IMR-90 (cell line): ENCODE results near the gene CACNA1G. TPM values are rescaled to one million over a fixed set of nuclear protein-coding genes. Genes with fewer than 3 reads are reported as not detected.

Source experiments
- ATAC-seq: fragments of 200-7000 bp; cut with Tn5 transposase; 2 replicates; pipeline ENCODE4 v1.9.1; 2020; ENCODE audit warnings: low read depth, mild to moderate bottlenecking, moderate library complexity
- BruUV-seq: library from RNA; stranded (reverse); fragments of 400-500 nt; replicated peaks from 2 replicates; lab custom pipeline; 2021; lab: Mats Ljungman, UMichigan
- CTCF ChIA-PET: fragments of 300-600 bp; formaldehyde crosslinking; extraction: SDS; loops from one replicate; lab custom pipeline; 2021; ENCODE audit warnings: antibody characterized with exemption; lab: Yijun Ruan, JAX
- POLR2A ChIA-PET: fragments of 300-600 bp; sonication (Branson Sonifier 250); formaldehyde crosslinking; loops from one replicate; lab custom pipeline; 2022; ENCODE audit warnings: antibody characterized with exemption; ENCODE audit not compliant: unreplicated experiment; lab: Charles Lee
- DNase-seq: peaks from one replicate; pipeline ENCODE4 v3.0.0; 2013
- H2AFZ ChIP-seq: replicated peaks from 2 replicates; pipeline ENCODE3; 2013; ENCODE audit warnings: low read length, mild to moderate bottlenecking; ENCODE audit not compliant: poor library complexity
- H2AK5ac ChIP-seq: 2 replicates; pipeline ENCODE4 v1.6.1; 2013; ENCODE audit warnings: low read depth, low read length, inconsistent platforms
- H2AK9ac ChIP-seq: replicated peaks from 2 replicates; pipeline ENCODE3; 2013; ENCODE audit warnings: mild to moderate bottlenecking, low read depth, low read length, moderate library complexity; ENCODE audit not compliant: poor library complexity
- H2BK120ac ChIP-seq: 2 replicates; pipeline ENCODE4 v1.6.1; 2013; ENCODE audit warnings: low read depth, low read length, inconsistent platforms
- H2BK15ac ChIP-seq: 3 replicates; pipeline ENCODE4 v1.6.1; 2013; ENCODE audit warnings: low read depth, low read length, inconsistent platforms
- H2BK20ac ChIP-seq: 2 replicates; pipeline ENCODE4 v1.6.1; 2013; ENCODE audit warnings: low read depth, mild to moderate bottlenecking, inconsistent platforms, low read length, moderate library complexity
- H2BK5ac ChIP-seq: 2 replicates; pipeline ENCODE4 v1.6.1; 2013; ENCODE audit warnings: mild to moderate bottlenecking, low read depth, low read length, inconsistent platforms; ENCODE audit not compliant: poor library complexity, severe bottlenecking
- H3K14ac ChIP-seq: replicated peaks from 2 replicates; pipeline ENCODE4 v1.6.1; 2013; ENCODE audit warnings: low read depth, low read length, inconsistent platforms
- H3K18ac ChIP-seq: 2 replicates; pipeline ENCODE4 v1.6.1; 2013; ENCODE audit warnings: low read depth, low read length, control low read depth
- H3K23ac ChIP-seq: 2 replicates; pipeline ENCODE4 v1.6.1; 2013; ENCODE audit warnings: low read depth, low read length, inconsistent platforms
- H3K27ac ChIP-seq: 2 replicates; pipeline ENCODE4 v1.5.1; 2013; ENCODE audit warnings: mild to moderate bottlenecking, control low read depth, low read length; ENCODE audit not compliant: insufficient read depth
- H3K27me3 ChIP-seq: 2 replicates; pipeline ENCODE4 v1.6.1; 2013; ENCODE audit warnings: low read length; ENCODE audit not compliant: control insufficient read depth, insufficient read depth
- H3K36me3 ChIP-seq: 2 replicates; pipeline ENCODE4 v1.6.1; 2013; ENCODE audit warnings: low read length, mixed read lengths; ENCODE audit not compliant: control insufficient read depth, insufficient read depth
- H3K4ac ChIP-seq: 2 replicates; pipeline ENCODE4 v1.6.1; 2013; ENCODE audit warnings: low read depth, low read length, inconsistent platforms
- H3K4me1 ChIP-seq: 2 replicates; pipeline ENCODE4 v1.6.1; 2013; ENCODE audit warnings: low read length, mixed read lengths; ENCODE audit not compliant: control insufficient read depth, insufficient read depth
- H3K4me2 ChIP-seq: 2 replicates; pipeline ENCODE4 v1.6.1; 2013; ENCODE audit warnings: low read depth, mild to moderate bottlenecking, control low read depth, low read length, moderate library complexity
- H3K4me3 ChIP-seq: 2 replicates; pipeline ENCODE4 v1.5.1; 2013; ENCODE audit warnings: low read depth, mild to moderate bottlenecking, control low read depth, low read length, moderate library complexity; ENCODE audit not compliant: insufficient read depth
- H3K56ac ChIP-seq: 2 replicates; pipeline ENCODE4 v1.6.1; 2013; ENCODE audit warnings: low read length, inconsistent platforms; ENCODE audit not compliant: insufficient read depth; ENCODE audit errors: extremely low read depth
- H3K79me1 ChIP-seq, 2 experiments: 2 replicates each; pipeline ENCODE4 v1.6.1; 2013; ENCODE audit warnings: low read length in 2 of 2, inconsistent platforms in 1 of 2, low read depth in 1 of 2
- H3K9ac ChIP-seq: 2 replicates; pipeline ENCODE4 v1.6.1; 2013; ENCODE audit warnings: low read depth, low read length, control low read depth
- H3K9me1 ChIP-seq: 2 replicates; pipeline ENCODE4 v1.6.1; 2013; ENCODE audit warnings: low read length, inconsistent platforms; ENCODE audit not compliant: insufficient read depth
- H3K9me3 ChIP-seq: 2 replicates; pipeline ENCODE4 v1.6.1; 2013; ENCODE audit warnings: low read length; ENCODE audit not compliant: control insufficient read depth, insufficient read depth
- H4K20me1 ChIP-seq: 2 replicates; pipeline ENCODE4 v1.6.1; 2013; ENCODE audit warnings: low read length, inconsistent platforms; ENCODE audit not compliant: insufficient read depth
- H4K5ac ChIP-seq: 2 replicates; pipeline ENCODE4 v1.6.1; 2013; ENCODE audit warnings: mild to moderate bottlenecking, low read depth, low read length, control low read depth
- H4K8ac ChIP-seq, 2 experiments: 2 replicates each; pipeline ENCODE4 v1.6.1; 2013; ENCODE audit warnings: low read depth in 2 of 2, low read length in 2 of 2, control low read depth in 1 of 2, inconsistent platforms in 1 of 2
- H4K91ac ChIP-seq: 2 replicates; pipeline ENCODE4 v1.6.1; 2013; ENCODE audit warnings: low read depth, low read length, inconsistent platforms; ENCODE audit not compliant: insufficient read depth
- CEBPB ChIP-seq: IDR thresholded peaks from 2 replicates; pipeline ENCODE4 v1.6.1; 2012; ENCODE audit warnings: low read depth, low read length, improper control_type of control experiment
- FOS ChIP-seq: fragments of 150-350 bp; IDR thresholded peaks from 2 replicates; pipeline ENCODE4 v1.6.1; 2016; ENCODE audit warnings: low read depth, low read length
- NFE2L2 ChIP-seq: fragments of 150-350 bp; IDR thresholded peaks from 2 replicates; pipeline ENCODE4 v1.6.1; 2016; ENCODE audit warnings: low read depth, mild to moderate bottlenecking, low read length
- RFX5 ChIP-seq: IDR thresholded peaks from 2 replicates; pipeline ENCODE4 v1.8.0; 2012; ENCODE audit warnings: low read depth, mild to moderate bottlenecking, low read length, moderate library complexity
- SMC3 ChIP-seq: fragments of 150-350 bp; IDR thresholded peaks from 2 replicates; pipeline ENCODE4 v1.6.1; 2016; ENCODE audit warnings: low read depth, mild to moderate bottlenecking, antibody characterized with exemption, low read length, moderate library complexity
- WGBS, 2 experiments: methylation state at CpG; one replicate each; pipeline versions ENCODE4 v1.1.5 to v1.1.7; 2013; ENCODE audit warnings: missing lambda C conversion rate in 2 of 2; ENCODE audit not compliant: insufficient read length in 1 of 2; ENCODE audit errors: extremely low coverage in 2 of 2; 5-methylcytosine and 5-hydroxymethylcytosine counted together
- dilution Hi-C: fragments of 300-500 bp; cut with HindIII; formaldehyde crosslinking; loops from one replicate; pipeline ENCODE4 v1.14.3; 2018; ENCODE audit warnings: low sequenced_read_pairs; ENCODE audit not compliant: unreplicated experiment
- in situ Hi-C: fragments of 300-500 bp; cut with MboI; formaldehyde crosslinking; loops from 3 replicates; pipeline ENCODE4 v1.14.3; 2019; ENCODE audit warnings: low sequenced_read_pairs, inconsistent platforms, mixed read lengths
- intact Hi-C: fragments of 100-400 bp; cut with micrococcal nuclease; formaldehyde crosslinking; loops from 2 replicates; pipeline ENCODE4 v1.10.0; 2022
- polyA plus RNA-seq, 3 experiments: library from polyadenylated mRNA; depleted of rRNA; stranded (reverse); fragments of >200 nt; gene quantifications; 2 replicates each; pipeline ENCODE4 v1.2.3, GENCODE V29; 2012; ENCODE audit warnings: low replicate concordance in 1 of 3
- total RNA-seq: library from RNA; depleted of rRNA; stranded (reverse); fragments of >200 nt; gene quantifications from 2 replicates; pipeline ENCODE4 v1.2.3, GENCODE V29; 2012
- TF ChIP-seq, protein P1 (sequence below): fragments of 150-350 bp; IDR thresholded peaks from 2 replicates; pipeline ENCODE4 v1.6.1; 2016; ENCODE audit warnings: low read depth, mild to moderate bottlenecking, low read length, moderate library complexity, borderline replicate concordance

The CACNA1G gene
- total and polyA plus RNA-seq, 2 of the 4 experiments (the other 2 are of a cell fraction): under 0.01 to 0.03 TPM

DNA sequence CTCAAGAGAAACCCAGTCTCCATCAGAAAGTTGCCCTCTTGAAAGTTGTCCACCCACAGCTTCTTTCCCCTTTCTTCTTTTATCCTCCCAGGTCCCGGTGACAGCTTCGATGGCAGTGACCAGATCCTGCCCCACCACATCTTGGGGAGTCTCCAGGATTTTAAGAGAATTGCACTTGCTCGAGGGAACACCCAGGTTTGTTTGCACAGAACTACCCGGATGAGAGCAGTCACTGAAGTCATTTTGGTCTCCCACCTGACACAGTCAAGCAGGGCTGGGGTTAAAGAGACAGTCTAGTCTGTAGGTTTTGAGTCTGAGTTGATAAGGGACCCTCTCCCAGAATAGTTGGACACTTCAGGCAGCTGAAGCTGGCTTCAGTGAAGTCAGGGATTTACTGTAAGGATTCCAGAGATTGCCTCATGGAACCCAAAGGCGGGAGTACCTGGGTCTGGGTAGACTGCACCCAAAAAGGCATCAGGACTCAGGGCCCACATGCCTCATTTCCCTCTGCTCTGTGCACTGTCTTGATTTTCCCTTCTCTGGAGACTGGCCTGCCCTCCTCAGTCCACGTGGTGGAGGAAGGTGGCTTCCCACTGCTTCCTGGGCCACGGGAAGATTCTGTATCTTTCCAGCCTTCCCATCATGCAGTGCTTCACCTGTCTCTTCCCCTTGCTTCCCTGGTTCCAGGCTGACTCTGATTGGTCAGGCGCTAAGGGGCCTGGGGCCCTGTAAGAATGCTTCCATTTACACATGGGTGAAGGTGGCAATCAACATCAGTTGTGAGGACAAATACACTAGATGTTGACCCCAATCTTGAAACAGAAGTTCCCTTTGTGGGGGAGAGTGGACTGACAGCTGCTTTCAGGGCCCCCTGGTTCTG is 42.8 kb upstream of the CACNA1G start:
- no peak for TF ChIP-seq RFX5
- TF ChIP-seq NFE2L2: no peak
- TF ChIP-seq, protein P1, sequence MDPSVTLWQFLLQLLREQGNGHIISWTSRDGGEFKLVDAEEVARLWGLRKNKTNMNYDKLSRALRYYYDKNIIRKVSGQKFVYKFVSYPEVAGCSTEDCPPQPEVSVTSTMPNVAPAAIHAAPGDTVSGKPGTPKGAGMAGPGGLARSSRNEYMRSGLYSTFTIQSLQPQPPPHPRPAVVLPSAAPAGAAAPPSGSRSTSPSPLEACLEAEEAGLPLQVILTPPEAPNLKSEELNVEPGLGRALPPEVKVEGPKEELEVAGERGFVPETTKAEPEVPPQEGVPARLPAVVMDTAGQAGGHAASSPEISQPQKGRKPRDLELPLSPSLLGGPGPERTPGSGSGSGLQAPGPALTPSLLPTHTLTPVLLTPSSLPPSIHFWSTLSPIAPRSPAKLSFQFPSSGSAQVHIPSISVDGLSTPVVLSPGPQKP: no peak
- no peak for TF ChIP-seq CEBPB
- no peak for TF ChIP-seq FOS
- no peak for TF ChIP-seq SMC3
- dilution Hi-C loops: no loop called here
- H2BK20ac ChIP-seq: no peak overlapping the region
- H3K4ac ChIP-seq: no peak overlapping the region
- H2BK15ac ChIP-seq: no peak overlapping the region
- H3K23ac ChIP-seq: no peak overlapping the region
- ATAC-seq (no peak), DNase-seq (no peak)
- H3K4me3 ChIP-seq: no peak overlapping the region
- H3K79me1 ChIP-seq: no peaks in the 10 kb centered on the region
- H4K20me1 ChIP-seq: no peaks in the 10 kb centered on the region
- H4K91ac ChIP-seq: no peak overlapping the region
- CTCF ChIA-PET: no interaction called here
- H3K9me1 ChIP-seq: no peaks in the 10 kb centered on the region
- H3K9me3 ChIP-seq: no peaks in the 10 kb centered on the region
- no peak overlapping the region for H2AK9ac ChIP-seq
- BruUV-seq: no TSS peak
- H4K5ac ChIP-seq: no peak overlapping the region
- no peak overlapping the region for H2BK5ac ChIP-seq
- in situ Hi-C loops: no loop called here
- H2AK5ac ChIP-seq: no peak overlapping the region
- no peak overlapping the region for H3K14ac ChIP-seq
- no peak overlapping the region for H2AFZ ChIP-seq
- intact Hi-C loops: no loop called here
- no peak overlapping the region for H3K18ac ChIP-seq
- H3K4me2 ChIP-seq: no peak overlapping the region
- no peak overlapping the region for H3K27ac ChIP-seq
- WGBS, 2 experiments: 80% methylated on average over 1 of the region's 8 CpGs; no CpG with 5 or more reads in 1 of the 2 experiments
- H3K36me3 ChIP-seq: no peaks in the 10 kb centered on the region
- H3K9ac ChIP-seq: no peak overlapping the region
- no peak overlapping the region for H2BK120ac ChIP-seq
- POLR2A ChIA-PET: no interaction called here
- H4K8ac ChIP-seq: no peak overlapping the region
- H3K56ac ChIP-seq: no peak overlapping the region
- H3K27me3 ChIP-seq: peaks cover 11% of the 10 kb centered on the region
- H3K4me1 ChIP-seq: peaks cover 2% of the 10 kb centered on the region
